Ishikawa (cell line): ENCODE measurements around the gene GM2A.

ENCODE experiments used
- CEBPB ChIP-seq: IDR thresholded peaks from 2 replicates; pipeline ENCODE4 v1.6.1; 2012
- CREB1 ChIP-seq: IDR thresholded peaks from 2 replicates; pipeline ENCODE4 v1.6.1; 2012; ENCODE audit warnings: low read depth
- EGR1 ChIP-seq: IDR thresholded peaks from 2 replicates; pipeline ENCODE4 v1.6.1; 2012
- EP300 ChIP-seq: IDR thresholded peaks from 2 replicates; pipeline ENCODE4 v1.6.1; 2012; ENCODE audit warnings: borderline replicate concordance
- FOXM1 ChIP-seq: IDR thresholded peaks from 2 replicates; pipeline ENCODE4 v1.6.1; 2012; ENCODE audit warnings: low read depth, borderline replicate concordance
- NFIC ChIP-seq: IDR thresholded peaks from 2 replicates; pipeline ENCODE4 v1.6.1; 2012
- RAD21 ChIP-seq: IDR thresholded peaks from 2 replicates; pipeline ENCODE4 v1.6.1; 2012; ENCODE audit warnings: low read depth
- TAF1 ChIP-seq: IDR thresholded peaks from 2 replicates; pipeline ENCODE4 v1.6.1; 2012; ENCODE audit warnings: low read depth, mild to moderate bottlenecking
- TCF12 ChIP-seq: IDR thresholded peaks from 2 replicates; pipeline ENCODE4 v1.6.1; 2012; ENCODE audit warnings: low read depth
- TEAD4 ChIP-seq: IDR thresholded peaks from 2 replicates; pipeline ENCODE4 v1.6.1; 2012
- YY1 ChIP-seq: IDR thresholded peaks from 2 replicates; pipeline ENCODE4 v1.6.1; 2012; ENCODE audit warnings: low read depth
- ZBTB7A ChIP-seq: IDR thresholded peaks from 2 replicates; pipeline ENCODE4 v1.6.1; 2012; ENCODE audit warnings: low read depth
- TF ChIP-seq, protein P1 (sequence below): IDR thresholded peaks from 2 replicates; pipeline ENCODE4 v1.6.1; 2012; ENCODE audit warnings: low read depth, mild to moderate bottlenecking
- TF ChIP-seq, protein P2 (sequence below): IDR thresholded peaks from 2 replicates; pipeline ENCODE4 v1.6.1; 2012

DNA sequence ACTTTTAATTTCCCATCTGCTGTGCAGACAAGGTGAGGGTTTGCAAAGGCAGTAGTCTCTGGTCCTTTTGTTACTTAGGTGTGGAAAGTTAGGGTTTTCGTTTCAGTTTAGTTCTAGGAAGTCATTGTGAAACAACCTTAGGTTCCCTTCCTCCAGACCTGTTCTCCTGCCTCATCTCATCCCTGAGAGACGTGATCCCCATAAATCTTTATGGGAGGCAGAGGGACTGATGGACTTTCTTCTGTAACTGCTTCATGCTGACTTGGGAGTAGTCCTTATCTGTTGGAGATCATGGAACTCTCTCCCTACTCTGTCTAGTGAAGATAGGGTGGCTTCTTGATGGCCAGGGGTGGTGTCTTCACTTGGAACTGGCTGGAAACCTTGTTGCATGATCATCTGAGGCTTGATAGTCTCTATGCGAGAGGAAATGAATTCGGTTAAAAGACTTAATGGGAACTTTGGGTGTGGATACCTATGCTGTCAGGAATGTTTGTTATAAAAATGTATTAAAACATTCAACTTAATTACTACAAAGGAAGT is 7.2 kb upstream of the GM2A start:
- TF ChIP-seq RAD21 (no peak), TCF12 (no peak), YY1 (no peak), EGR1 (no peak), CEBPB (no peak), EP300 (no peak), CREB1 (no peak), TAF1 (no peak), FOXM1 (no peak), ZBTB7A (no peak), TEAD4 (no peak), NFIC (no peak)
- TF ChIP-seq, protein P1, sequence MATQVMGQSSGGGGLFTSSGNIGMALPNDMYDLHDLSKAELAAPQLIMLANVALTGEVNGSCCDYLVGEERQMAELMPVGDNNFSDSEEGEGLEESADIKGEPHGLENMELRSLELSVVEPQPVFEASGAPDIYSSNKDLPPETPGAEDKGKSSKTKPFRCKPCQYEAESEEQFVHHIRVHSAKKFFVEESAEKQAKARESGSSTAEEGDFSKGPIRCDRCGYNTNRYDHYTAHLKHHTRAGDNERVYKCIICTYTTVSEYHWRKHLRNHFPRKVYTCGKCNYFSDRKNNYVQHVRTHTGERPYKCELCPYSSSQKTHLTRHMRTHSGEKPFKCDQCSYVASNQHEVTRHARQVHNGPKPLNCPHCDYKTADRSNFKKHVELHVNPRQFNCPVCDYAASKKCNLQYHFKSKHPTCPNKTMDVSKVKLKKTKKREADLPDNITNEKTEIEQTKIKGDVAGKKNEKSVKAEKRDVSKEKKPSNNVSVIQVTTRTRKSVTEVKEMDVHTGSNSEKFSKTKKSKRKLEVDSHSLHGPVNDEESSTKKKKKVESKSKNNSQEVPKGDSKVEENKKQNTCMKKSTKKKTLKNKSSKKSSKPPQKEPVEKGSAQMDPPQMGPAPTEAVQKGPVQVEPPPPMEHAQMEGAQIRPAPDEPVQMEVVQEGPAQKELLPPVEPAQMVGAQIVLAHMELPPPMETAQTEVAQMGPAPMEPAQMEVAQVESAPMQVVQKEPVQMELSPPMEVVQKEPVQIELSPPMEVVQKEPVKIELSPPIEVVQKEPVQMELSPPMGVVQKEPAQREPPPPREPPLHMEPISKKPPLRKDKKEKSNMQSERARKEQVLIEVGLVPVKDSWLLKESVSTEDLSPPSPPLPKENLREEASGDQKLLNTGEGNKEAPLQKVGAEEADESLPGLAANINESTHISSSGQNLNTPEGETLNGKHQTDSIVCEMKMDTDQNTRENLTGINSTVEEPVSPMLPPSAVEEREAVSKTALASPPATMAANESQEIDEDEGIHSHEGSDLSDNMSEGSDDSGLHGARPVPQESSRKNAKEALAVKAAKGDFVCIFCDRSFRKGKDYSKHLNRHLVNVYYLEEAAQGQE: no peak
- TF ChIP-seq, protein P2, sequence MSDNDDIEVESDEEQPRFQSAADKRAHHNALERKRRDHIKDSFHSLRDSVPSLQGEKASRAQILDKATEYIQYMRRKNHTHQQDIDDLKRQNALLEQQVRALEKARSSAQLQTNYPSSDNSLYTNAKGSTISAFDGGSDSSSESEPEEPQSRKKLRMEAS: no peak
